Cerebellar cortex (tissue), 1 donor: ENCODE results near the gene PCCA.
"Not testable (repeated sequence)": the region's sequence is repeated elsewhere in the genome, so short reads cannot be mapped to it uniquely, and the experiment has no call there.

Experiments
- DNase-seq: peaks from one replicate; pipeline ENCODE4 v3.0.0-alpha.2; 2015; ENCODE audit warnings: low spot score

The PCCA gene

GRCh38 chr13:100305398-100305797 lies 216.5 kb downstream of the PCCA start:
- no peak for DNase-seq

GRCh38 chr13:100306030-100306429 lies 217.1 kb downstream of the PCCA start:
- no peak for DNase-seq

DNA sequence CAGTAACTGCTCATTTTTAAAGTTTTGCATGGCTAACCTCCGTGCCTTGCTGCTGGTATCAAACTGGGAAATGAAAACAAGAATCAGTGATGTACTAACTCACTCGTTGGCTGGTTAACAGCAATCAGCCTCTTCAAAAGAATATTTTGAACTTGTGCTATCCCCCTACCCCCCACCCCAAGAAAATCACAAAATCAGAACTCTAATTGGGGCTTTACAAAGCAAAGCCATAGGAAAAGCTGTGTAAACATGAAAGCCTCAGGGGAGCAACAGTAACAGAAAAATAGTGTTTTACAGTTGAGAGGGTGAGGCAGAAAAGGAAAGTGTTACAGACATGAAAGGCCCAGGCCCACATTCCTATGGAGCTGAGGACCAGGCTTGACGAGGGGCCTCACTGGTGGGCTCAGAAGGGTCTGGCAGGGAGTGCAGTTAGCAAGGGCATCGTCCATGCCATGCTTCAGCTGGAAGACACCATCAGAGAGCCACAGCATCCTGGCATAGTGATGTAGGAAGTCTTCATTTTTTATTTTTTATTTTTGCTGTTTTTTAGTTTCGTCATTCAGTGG lies 217.6 kb downstream of the PCCA start:
- DNase-seq = no peak

GRCh38 chr13:100314132-100314910 lies 225.4 kb downstream of the PCCA start:
- no peak for DNase-seq

DNA sequence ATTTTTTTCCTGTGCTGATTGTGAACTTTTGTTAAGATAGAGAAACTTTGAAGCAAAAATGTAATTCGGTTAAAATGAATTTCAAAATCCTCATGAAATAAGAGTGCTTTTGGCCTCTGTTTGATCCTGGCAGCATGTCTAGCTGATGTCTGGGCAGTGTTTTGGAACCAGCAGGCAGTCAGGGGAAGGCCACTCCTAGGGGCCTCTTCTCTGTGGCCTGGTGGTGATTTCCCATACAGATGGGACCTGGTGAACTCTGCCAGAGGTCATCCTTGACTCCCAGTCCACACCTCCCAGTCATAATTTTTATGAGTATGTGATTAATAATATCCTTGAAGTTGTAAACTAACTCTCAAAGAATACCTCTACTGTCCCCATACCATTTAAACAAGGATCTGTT lies 226.6 kb downstream of the PCCA start:
- DNase-seq = no peak

- not testable (repeated sequence) for DNase-seq
Measured at GRCh38 chr13:100318473-100318872, 229.6 kb downstream of the PCCA start.

- DNase-seq = no peak
Measured at GRCh38 chr13:100323937-100324336, 235.0 kb downstream of the PCCA start.

- DNase-seq = no peak
Measured at GRCh38 chr13:100330662-100331061, 241.8 kb downstream of the PCCA start.

GRCh38 chr13:100333141-100333540 lies 244.2 kb downstream of the PCCA start:
- peak; percentile 56 for DNase-seq

GRCh38 chr13:100334214-100334613 lies 245.3 kb downstream of the PCCA start:
- DNase-seq = no peak

- no peak for DNase-seq
Measured at GRCh38 chr13:100336795-100337516, 248.1 kb downstream of the PCCA start.

DNA sequence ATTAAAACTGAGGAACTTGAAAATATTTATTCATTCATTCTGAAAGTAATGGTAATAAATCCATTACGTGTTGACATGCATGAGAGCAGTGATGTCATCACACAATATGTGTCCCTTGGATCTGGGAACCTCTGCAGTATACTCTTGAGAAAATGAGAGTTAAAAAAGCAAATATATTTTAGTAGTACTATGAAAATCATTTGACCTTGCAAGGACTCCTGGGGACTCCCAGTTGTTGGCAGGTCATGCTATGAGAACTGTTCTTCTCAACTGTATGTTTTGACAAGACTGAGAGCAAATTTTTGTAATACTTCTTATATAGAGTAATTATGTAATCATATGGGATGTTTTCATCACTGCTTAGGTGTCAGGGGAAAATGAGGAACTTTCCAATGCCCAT lies 249.4 kb downstream of the PCCA start:
- DNase-seq = no peak

- no peak for DNase-seq
Measured at GRCh38 chr13:100339411-100339940, 250.6 kb downstream of the PCCA start.

GRCh38 chr13:100340865-100341264 lies 252.0 kb downstream of the PCCA start:
- no peak for DNase-seq

- DNase-seq = no peak
Measured at GRCh38 chr13:100341327-100341726, 252.4 kb downstream of the PCCA start.

DNA sequence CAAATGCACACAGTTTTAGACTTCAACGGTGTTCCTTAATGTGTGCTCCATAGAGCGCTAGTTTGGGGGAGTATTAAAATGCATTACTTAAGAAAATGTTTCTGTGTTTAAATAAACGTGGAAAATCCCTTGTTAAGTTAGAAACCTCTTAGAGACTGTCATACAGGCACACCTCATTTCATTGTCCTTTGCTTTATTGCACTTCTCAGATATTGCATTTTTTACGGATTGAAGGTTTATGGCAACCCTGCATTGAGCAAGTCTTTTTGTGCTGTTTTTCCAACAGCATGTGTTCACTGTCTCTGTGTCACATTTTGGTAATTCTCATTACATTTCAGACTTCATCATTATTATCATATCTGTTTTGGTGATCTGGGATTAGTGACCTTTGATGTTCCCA lies 255.7 kb downstream of the PCCA start:
- DNase-seq = no peak

DNA sequence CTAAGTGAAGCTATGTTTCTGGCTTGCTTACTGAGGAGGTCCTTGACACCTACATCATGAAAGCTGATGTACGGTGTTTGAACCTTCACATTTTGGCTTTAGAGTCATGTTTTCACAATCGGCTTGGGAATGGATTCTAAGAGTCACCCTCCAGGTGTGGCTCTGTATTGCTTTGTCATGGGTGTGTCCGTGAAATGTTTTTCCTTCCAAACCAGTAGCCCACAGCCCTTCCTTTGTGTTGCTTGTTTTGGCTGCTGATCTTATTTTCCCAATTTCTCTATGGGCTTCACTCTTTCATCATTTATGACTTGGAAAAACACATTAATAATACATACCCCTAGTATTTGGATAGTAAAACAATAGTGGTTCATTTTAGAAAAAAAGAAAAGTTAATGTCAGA lies 259.1 kb downstream of the PCCA start:
- DNase-seq = no peak

DNA sequence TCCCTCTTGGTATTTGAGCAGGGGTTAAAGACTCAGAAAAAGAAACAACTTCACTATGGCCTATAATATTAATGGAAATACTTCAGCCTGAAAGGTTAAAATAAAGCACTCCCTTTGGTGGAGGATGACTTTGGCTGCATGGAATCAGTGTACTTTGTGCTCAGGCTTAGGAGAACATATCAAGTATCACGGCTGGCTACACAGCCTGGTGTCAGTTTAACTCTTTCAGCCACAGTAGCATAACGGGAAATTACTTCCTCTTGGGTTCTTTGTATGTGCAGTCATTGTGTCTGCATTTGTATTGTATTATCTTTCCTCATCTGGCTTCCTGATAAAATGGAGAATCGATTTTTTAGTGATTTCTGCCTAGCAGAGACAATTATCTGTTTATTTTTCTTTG lies 260.7 kb downstream of the PCCA start:
- no peak for DNase-seq

DNA sequence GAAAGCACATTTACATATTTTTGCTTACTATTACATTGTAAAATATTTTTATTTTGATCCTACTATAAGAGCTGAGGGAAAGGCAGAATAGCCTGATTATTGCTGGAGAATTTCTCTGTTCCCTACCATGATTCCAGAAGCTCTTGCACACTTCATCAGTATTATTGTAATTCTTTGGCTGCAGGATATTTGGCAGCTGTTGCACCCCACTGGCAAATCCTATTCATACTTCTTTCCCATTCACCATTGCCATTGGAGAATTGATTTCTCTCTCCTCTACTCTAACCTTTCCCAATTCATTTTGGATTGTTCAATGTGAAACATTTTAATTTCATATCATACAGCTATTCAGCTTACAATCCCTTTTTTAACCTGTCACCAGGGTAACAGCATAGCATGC lies 261.7 kb downstream of the PCCA start:
- no peak for DNase-seq

GRCh38 chr13:100356426-100356825 lies 267.5 kb downstream of the PCCA start:
- no peak for DNase-seq

DNA sequence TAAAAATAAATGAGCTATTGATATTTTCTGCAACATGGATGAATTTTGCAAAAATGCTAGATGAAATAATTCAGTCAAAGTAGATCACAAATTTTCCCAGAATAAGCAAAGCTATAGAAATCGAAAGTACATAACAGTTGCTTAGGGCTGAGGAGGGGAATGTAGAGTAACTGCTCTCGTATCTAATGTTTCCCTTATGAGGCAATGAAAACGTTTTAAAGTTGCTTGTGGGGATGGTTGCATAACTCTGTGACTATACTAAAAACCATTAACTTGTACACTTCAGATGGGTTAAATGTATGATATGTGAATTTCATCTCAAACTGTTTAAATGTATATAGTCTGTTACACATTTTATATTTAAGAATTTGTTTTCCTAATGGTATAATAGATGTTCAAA lies 268.0 kb downstream of the PCCA start:
- DNase-seq = no peak

GRCh38 chr13:100357764-100358163 lies 268.9 kb downstream of the PCCA start:
- DNase-seq = no peak

GRCh38 chr13:100361504-100361903 lies 272.6 kb downstream of the PCCA start:
- DNase-seq = no peak
